ENCODE results near the gene EFNA4. TPM values are rescaled to one million over a fixed set of nuclear protein-coding genes. Genes with fewer than 3 reads are reported as not detected.

The EFNA4 gene
- total RNA-seq, 1 experiment from 2014 or later = 11.8 TPM

DNA sequence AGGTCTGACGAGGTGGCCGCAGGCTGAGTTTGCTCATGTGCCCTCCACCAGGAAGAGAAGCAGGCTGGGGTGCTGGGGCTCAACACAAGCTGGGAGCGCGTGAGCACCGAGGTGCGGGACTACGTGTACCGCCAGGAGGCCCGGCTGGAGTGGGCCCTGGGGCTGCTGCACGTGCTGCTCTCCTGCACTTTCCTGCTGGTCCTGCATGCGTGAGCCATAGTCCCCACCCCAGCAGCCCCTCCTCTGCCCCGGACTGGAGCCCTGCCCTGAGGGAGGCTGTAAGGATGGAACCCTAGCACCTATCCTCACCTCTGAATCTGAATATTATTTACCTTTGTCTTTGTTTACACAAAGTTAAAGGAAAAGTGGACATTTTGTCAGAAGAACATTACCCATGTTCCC lies 20.2 kb upstream of the EFNA4 start:
- Histone ChIP-seq H3K27me3 (ENCODE audit: insufficient read depth, low read length) (no peaks in the 10 kb centered on the region), H4K20me1 (ENCODE audit: control insufficient read depth, insufficient read depth, insufficient read length) (peaks cover 2% of the 10 kb centered on the region), H2BK12ac (ENCODE audit: insufficient read length, low read depth, low read length) (no peak overlapping the region), H2BK15ac (ENCODE audit: low read depth, low read length) (no peak overlapping the region), H2BK20ac (ENCODE audit: low read depth, low read length, poor library complexity, severe bottlenecking) (no peak overlapping the region), H2BK120ac (ENCODE audit: low read depth, low read length, poor library complexity, severe bottlenecking) (no peak overlapping the region), H3K56ac (ENCODE audit: insufficient read length, low read depth, low read length) (no peak overlapping the region), H3T11ph (ENCODE audit: low read length) (no peak overlapping the region), H3K9ac (ENCODE audit: extremely low read depth, insufficient read length, low read length) (no peak overlapping the region), H3K27ac (ENCODE audit: insufficient read length, low read depth, low read length) (no peak overlapping the region), H2AK5ac (ENCODE audit: insufficient read length, low read length) (no peak overlapping the region), H3K23me2 (ENCODE audit: insufficient read length, low read depth, low read length, poor library complexity, severe bottlenecking) (no peaks in the 10 kb centered on the region), H3K18ac (ENCODE audit: insufficient read length, low read depth, low read length) (no peak overlapping the region), H3K4ac (ENCODE audit: low read depth, low read length) (no peak overlapping the region), H3K4me2 (ENCODE audit: insufficient read depth, insufficient read length, low read length) (no peak overlapping the region), H3K14ac (ENCODE audit: insufficient read depth, low read length) (no peak overlapping the region), H3K4me1 (ENCODE audit: insufficient read depth, low read length) (no peaks in the 10 kb centered on the region), H4K5ac (ENCODE audit: insufficient read length, low read depth, low read length) (no peak overlapping the region), H2BK5ac (ENCODE audit: insufficient read length, low read length) (no peak overlapping the region), H3K9me3 (ENCODE audit: control insufficient read depth, low read depth, low read length) (no peaks in the 10 kb centered on the region), H3K79me2 (ENCODE audit: insufficient read depth, low read length) (no peaks in the 10 kb centered on the region), H3K79me1 (ENCODE audit: insufficient read depth, low read depth, low read length, poor library complexity, severe bottlenecking) (no peaks in the 10 kb centered on the region), H3K23ac (ENCODE audit: insufficient read length, low read depth, low read length) (no peak overlapping the region), H2AFZ (ENCODE audit: low read length) (no peak overlapping the region), H4K8ac (replicated peaks; ENCODE audit: insufficient read length, low read depth, low read length) (no peak overlapping the region), H4K91ac (ENCODE audit: insufficient read length, low read depth, low read length) (no peak overlapping the region)
- Mint-ChIP-seq H3K4me1 (peaks cover 12 to 37% of the 10 kb centered on the region in 2 experiments), H3K27me3 (ENCODE audit: low read depth) (peaks cover 25% of the 10 kb centered on the region), H3K27ac (no peak overlapping the region), H3K36me3 (ENCODE audit: insufficient read depth in 1 of 3, low read depth in 3 of 3) (no peaks in the 10 kb centered on the region; a peak in 1 of 7 replicates), H3K4me3 (no peak overlapping the region), H3K9me3 (no peaks in the 10 kb centered on the region; a peak in 1 of 5 replicates)
- WGBS (ENCODE audit: extremely low coverage, insufficient read length, low lambda C conversion rate) = no CpG with 5 or more reads among the region's 12 CpGs
- DNase-seq = no peak
- TF ChIP-seq, protein P1, sequence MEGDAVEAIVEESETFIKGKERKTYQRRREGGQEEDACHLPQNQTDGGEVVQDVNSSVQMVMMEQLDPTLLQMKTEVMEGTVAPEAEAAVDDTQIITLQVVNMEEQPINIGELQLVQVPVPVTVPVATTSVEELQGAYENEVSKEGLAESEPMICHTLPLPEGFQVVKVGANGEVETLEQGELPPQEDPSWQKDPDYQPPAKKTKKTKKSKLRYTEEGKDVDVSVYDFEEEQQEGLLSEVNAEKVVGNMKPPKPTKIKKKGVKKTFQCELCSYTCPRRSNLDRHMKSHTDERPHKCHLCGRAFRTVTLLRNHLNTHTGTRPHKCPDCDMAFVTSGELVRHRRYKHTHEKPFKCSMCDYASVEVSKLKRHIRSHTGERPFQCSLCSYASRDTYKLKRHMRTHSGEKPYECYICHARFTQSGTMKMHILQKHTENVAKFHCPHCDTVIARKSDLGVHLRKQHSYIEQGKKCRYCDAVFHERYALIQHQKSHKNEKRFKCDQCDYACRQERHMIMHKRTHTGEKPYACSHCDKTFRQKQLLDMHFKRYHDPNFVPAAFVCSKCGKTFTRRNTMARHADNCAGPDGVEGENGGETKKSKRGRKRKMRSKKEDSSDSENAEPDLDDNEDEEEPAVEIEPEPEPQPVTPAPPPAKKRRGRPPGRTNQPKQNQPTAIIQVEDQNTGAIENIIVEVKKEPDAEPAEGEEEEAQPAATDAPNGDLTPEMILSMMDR (conservative IDR thresholded peaks at IDR 0.05) = no peak

Data from H9 (cell line).